ENCODE measurements around the gene APLP2. TPM values are rescaled to one million over a fixed set of nuclear protein-coding genes. Genes with fewer than 3 reads are reported as not detected.

The APLP2 gene
- total and polyA plus RNA-seq, 2 of the 13 experiments (the other 11 are each of a cell fraction or from before 2014, with no cell fraction given): 315 to 594 TPM

- TF ChIP-seq TRIM22 (IDR thresholded peaks at IDR 0.05) (no peak), EZH2 (conservative IDR thresholded peaks at IDR 0.05; ENCODE audit: low read depth, low read length) (no peak), SNRNP70 (IDR thresholded peaks at IDR 0.05; ENCODE audit: low read depth, low read length) (no peak), RORA (CRISPR knock-in tag; IDR thresholded peaks at IDR 0.05) (no peak), ZFP37 (CRISPR knock-in tag; IDR thresholded peaks at IDR 0.05; ENCODE audit: borderline replicate concordance) (no peak), ZNF33A (CRISPR knock-in tag; IDR thresholded peaks at IDR 0.05; ENCODE audit: borderline replicate concordance) (no peak), HDAC2 (CRISPR knock-in tag; IDR thresholded peaks at IDR 0.05) (no peak)
Observed at GRCh38 chr11:130127509-130127908, 57.8 kb downstream of the APLP2 start (continued).

GRCh38 chr11:130128626-130129025 lies 58.9 kb downstream of the APLP2 start:
- H4K20me1 ChIP-seq (ENCODE audit: insufficient read depth, low read length): peaks cover 3% of the 10 kb centered on the region; the same call in 1 of the 2 replicates
- TF ChIP-seq THAP7 (CRISPR knock-in tag; IDR thresholded peaks at IDR 0.05) (no peak), TMF1 (CRISPR knock-in tag; IDR thresholded peaks at IDR 0.05; ENCODE audit: low read depth) (no peak), STAT5B (CRISPR knock-in tag; IDR thresholded peaks at IDR 0.05) (no peak), SALL2 (CRISPR knock-in tag; IDR thresholded peaks at IDR 0.05) (no peak), NFKBIZ (CRISPR knock-in tag; IDR thresholded peaks at IDR 0.05) (no peak), JDP2 (CRISPR knock-in tag; IDR thresholded peaks at IDR 0.05; ENCODE audit: borderline replicate concordance) (no peak), ZNF674 (CRISPR knock-in tag; IDR thresholded peaks at IDR 0.05; ENCODE audit: low read depth) (no peak)
- H3K4me3 ChIP-seq (replicated peaks in 1 of 3; ENCODE audit: insufficient read depth in 1 of 3, low read depth in 2 of 3, low read length in 3 of 3): no peak overlapping the region
- ATAC-seq: no peak
- H3K9me3 ChIP-seq (ENCODE audit: low read length): no peaks in the 10 kb centered on the region
- ChIA-PET CTCF (ENCODE audit: low intra/inter-chr PET ratio, low total read pairs) (no interaction called here), POLR2A (interaction anchor here (1.8 kb wide), 1 partner anchor 59 kb away, joined by 4 read pairs; the partner anchor contains the start of gene APLP2)
- H3K27me3 ChIP-seq (ENCODE audit: control insufficient read depth in 1 of 2, insufficient read depth in 2 of 2, low read length in 2 of 2): no peaks in the 10 kb centered on the region
- H3K79me2 ChIP-seq (ENCODE audit: insufficient read depth, low read length): peaks cover 19% of the 10 kb centered on the region
- H3K4me2 ChIP-seq (ENCODE audit: low read depth, low read length): no peak overlapping the region
- H3K4me1 ChIP-seq (ENCODE audit: insufficient read depth, low read length): peaks cover 55% of the 10 kb centered on the region
- no peak for FAIRE-seq
- intact Hi-C loops (cut with micrococcal nuclease; ENCODE audit: unreplicated experiment): loop anchor here (1.0 kb wide), 1 partner anchor 131 kb away; no protein-coding TSS in a partner anchor
- no peak overlapping the region for H3K9ac ChIP-seq (ENCODE audit: insufficient read depth, low read depth, low read length)
- WGBS (ENCODE audit: low lambda C conversion rate): 100% methylated on average over 2 of the region's 2 CpGs
- DNase-seq (ENCODE audit: low spot score): no peak
- in situ Hi-C loops (cut with HindIII; ENCODE audit: extremely low pct_ligation_motif_present, low pct_unique_long_range_greater_than_20kb): loop anchor here (25.0 kb wide), 1 partner anchor 341 kb away; no protein-coding TSS in a partner anchor
- H2AFZ ChIP-seq (ENCODE audit: low read length): no peak overlapping the region
- BruUV-seq (replicated peaks): no TSS peak
- peaks cover 31 to 89% of the 10 kb centered on the region in 2 experiments for H3K36me3 ChIP-seq (replicated peaks in 1 of 2; ENCODE audit: control insufficient read depth in 1 of 2, insufficient read depth in 2 of 2, low read length in 2 of 2)
- peak overlapping the region; percentile 60 for H3K27ac ChIP-seq (ENCODE audit: extremely low read length, insufficient read depth, low read length)

Data from HepG2 (cell line).